HG03064 (cell line): ENCODE data around the gene JMJD6.
"Not testable (repeated sequence)": the region's sequence is repeated elsewhere in the genome, so short reads cannot be mapped to it uniquely, and the experiment has no call there.

Source experiments
- ATAC-seq: cut with Tn5 transposase; IDR thresholded peaks from one replicate; pipeline ENCODE4 v1.9.1; 2021; ENCODE audit warnings: low read depth; ENCODE audit not compliant: unreplicated experiment

Gene JMJD6

GRCh38 chr17:76700617-76701470 is 25.6 kb downstream of the JMJD6 start:
- ATAC-seq = no peak

- ATAC-seq = no peak
Observed at GRCh38 chr17:76700270-76700616, 26.2 kb downstream of the JMJD6 start.

GRCh38 chr17:76698466-76698977 is 27.9 kb downstream of the JMJD6 start:
- not testable (repeated sequence) for ATAC-seq

- no peak for ATAC-seq
Observed at GRCh38 chr17:76697702-76698465, 28.5 kb downstream of the JMJD6 start.

- peak; percentile 88 for ATAC-seq
Observed at GRCh38 chr17:76696763-76697701, 29.4 kb downstream of the JMJD6 start.

GRCh38 chr17:76695059-76695831 is 31.2 kb downstream of the JMJD6 start:
- no peak for ATAC-seq

GRCh38 chr17:76691379-76692191 is 34.8 kb downstream of the JMJD6 start:
- no peak for ATAC-seq

- ATAC-seq = no peak
Observed at GRCh38 chr17:76690596-76691280, 35.7 kb downstream of the JMJD6 start.

GRCh38 chr17:76689859-76690258 is 36.5 kb downstream of the JMJD6 start:
- ATAC-seq = no peak

- no peak for ATAC-seq
Observed at GRCh38 chr17:76688165-76688622, 38.2 kb downstream of the JMJD6 start.

- no peak for ATAC-seq
Observed at GRCh38 chr17:76687298-76688164, 38.9 kb downstream of the JMJD6 start.

GRCh38 chr17:76686538-76687297 is 39.7 kb downstream of the JMJD6 start:
- ATAC-seq = no peak

GRCh38 chr17:76685846-76686245 is 40.6 kb downstream of the JMJD6 start:
- no peak for ATAC-seq

GRCh38 chr17:76685366-76685765 is 41.0 kb downstream of the JMJD6 start:
- no peak for ATAC-seq

- ATAC-seq = no peak
Observed at GRCh38 chr17:76684756-76685155, 41.6 kb downstream of the JMJD6 start.

GRCh38 chr17:76683921-76684745 is 42.3 kb downstream of the JMJD6 start:
- no peak for ATAC-seq
